ENCODE measurements around the gene MRFAP1.

DNA sequence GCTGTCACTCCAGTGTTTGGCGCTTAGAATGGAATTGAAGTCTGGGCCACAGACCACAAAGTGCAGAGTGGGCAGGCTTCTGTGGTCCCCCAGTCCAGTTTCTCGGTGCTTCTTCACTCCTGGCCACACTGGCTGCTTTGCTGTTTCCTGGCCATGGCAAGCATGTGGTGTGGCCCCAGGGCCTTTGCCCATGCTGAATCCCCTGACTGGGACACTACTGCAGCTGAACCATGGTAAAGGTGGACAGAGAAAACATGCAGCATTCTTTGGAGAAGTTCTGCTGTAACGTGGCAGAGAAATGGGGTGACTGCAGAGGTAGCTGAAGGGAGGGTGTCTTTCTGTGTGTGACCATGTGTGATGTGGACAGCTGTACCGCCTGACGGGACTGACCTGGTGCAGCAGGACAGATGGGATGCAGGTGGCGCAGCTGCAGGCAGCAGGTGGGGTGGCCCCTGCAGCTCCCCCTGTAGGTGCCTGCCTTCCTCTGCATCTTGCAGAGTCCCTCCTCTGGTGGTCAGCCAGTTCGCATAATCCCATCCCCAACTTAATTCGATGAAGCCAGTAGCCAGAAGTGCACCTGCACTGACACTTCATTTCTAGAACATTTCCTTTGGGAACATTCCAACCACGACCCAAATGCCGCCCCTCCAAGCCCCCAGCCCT lies 40.0 kb downstream of the MRFAP1 start:
- TF ChIP-seq EZH2 (IDR thresholded peaks at IDR 0.05; ENCODE audit: borderline replicate concordance) (no peak), EZH2phosphoT487 (IDR thresholded peaks at IDR 0.05; ENCODE audit: low read depth, severe bottlenecking, unreplicated experiment) (no peak)
- TF ChIP-seq, protein P1, sequence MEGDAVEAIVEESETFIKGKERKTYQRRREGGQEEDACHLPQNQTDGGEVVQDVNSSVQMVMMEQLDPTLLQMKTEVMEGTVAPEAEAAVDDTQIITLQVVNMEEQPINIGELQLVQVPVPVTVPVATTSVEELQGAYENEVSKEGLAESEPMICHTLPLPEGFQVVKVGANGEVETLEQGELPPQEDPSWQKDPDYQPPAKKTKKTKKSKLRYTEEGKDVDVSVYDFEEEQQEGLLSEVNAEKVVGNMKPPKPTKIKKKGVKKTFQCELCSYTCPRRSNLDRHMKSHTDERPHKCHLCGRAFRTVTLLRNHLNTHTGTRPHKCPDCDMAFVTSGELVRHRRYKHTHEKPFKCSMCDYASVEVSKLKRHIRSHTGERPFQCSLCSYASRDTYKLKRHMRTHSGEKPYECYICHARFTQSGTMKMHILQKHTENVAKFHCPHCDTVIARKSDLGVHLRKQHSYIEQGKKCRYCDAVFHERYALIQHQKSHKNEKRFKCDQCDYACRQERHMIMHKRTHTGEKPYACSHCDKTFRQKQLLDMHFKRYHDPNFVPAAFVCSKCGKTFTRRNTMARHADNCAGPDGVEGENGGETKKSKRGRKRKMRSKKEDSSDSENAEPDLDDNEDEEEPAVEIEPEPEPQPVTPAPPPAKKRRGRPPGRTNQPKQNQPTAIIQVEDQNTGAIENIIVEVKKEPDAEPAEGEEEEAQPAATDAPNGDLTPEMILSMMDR (IDR thresholded peaks at IDR 0.05; ENCODE audit: poor library complexity): no peak
